Type B pancreatic cell (in vitro differentiated cells): ENCODE results near the gene BEX3. TPM values are rescaled to one million over a fixed set of nuclear protein-coding genes. Genes with fewer than 3 reads are reported as not detected.

Source experiments
- DNase-seq: peaks from one replicate; pipeline ENCODE4 v3.0.0; 2021; ENCODE audit warnings: mixed read lengths; ENCODE audit not compliant: unreplicated experiment; ENCODE audit errors: extremely low spot score
- H3K27ac Mint-ChIP-seq: 2 replicates; pipeline ENCODE4 v1.8.0; 2021; ENCODE audit warnings: mild to moderate bottlenecking, mixed read lengths
- H3K27me3 Mint-ChIP-seq: 2 replicates; pipeline ENCODE4 v1.8.0; 2021; ENCODE audit warnings: mixed read lengths
- H3K36me3 Mint-ChIP-seq: 2 replicates; pipeline ENCODE4 v1.8.0; 2021; ENCODE audit warnings: mixed read lengths
- H3K4me1 Mint-ChIP-seq: one replicate; pipeline ENCODE4 v1.8.0; 2021; ENCODE audit warnings: mixed read lengths; ENCODE audit not compliant: unreplicated experiment
- H3K4me3 Mint-ChIP-seq: 2 replicates; pipeline ENCODE4 v1.8.0; 2021; ENCODE audit warnings: mild to moderate bottlenecking, mixed read lengths
- H3K9me3 Mint-ChIP-seq: 2 replicates; pipeline ENCODE4 v1.8.0; 2021; ENCODE audit warnings: mixed read lengths
- CTCF ChIP-seq: fragments of 200-600 bp; sonication (generic); conservative IDR thresholded peaks from 2 replicates; pipeline ENCODE4 v1.5.0; 2021; ENCODE audit warnings: antibody characterized with exemption, mild to moderate bottlenecking
- total RNA-seq: library from RNA; stranded (reverse); gene quantifications from 2 replicates; pipeline ENCODE4 v1.2.1, GENCODE V29; 2021; ENCODE audit warnings: low replicate concordance

Gene BEX3
- total RNA-seq, 1 donor from 2014 or later, result 251 TPM

- no peak overlapping the region for H3K27ac Mint-ChIP-seq
- H3K4me1 Mint-ChIP-seq, result no peaks in the 10 kb centered on the region
- H3K36me3 Mint-ChIP-seq, result no peaks in the 10 kb centered on the region
- no peak for DNase-seq
- no peak for TF ChIP-seq CTCF
- peaks cover 5% of the 10 kb centered on the region for H3K9me3 Mint-ChIP-seq
- H3K4me3 Mint-ChIP-seq, result no peak overlapping the region
- no peaks in the 10 kb centered on the region for H3K27me3 Mint-ChIP-seq
Measured at GRCh38 chrX:103369479-103369878, 6.9 kb upstream of the BEX3 start.

DNA sequence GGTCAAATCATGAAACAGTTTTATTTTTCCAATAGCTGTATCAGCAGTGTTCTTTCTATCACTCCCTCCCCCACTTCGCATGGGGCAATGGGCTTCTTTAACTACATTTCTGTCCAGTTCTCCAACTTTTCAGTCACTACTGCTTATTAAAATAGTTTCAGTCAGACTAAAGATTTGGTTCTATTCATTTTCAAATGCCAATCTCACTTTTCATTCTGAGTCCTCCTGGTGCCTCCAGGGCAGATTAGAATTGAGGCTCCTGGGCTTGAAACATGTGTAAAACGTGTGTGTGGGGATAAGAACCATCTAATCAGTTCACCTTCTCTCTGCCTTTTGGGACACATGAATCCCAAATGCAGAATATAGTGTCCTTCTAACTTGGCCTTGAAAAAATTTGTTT lies 3.5 kb upstream of the BEX3 start:
- DNase-seq, result no peak
- H3K27me3 Mint-ChIP-seq, result no peaks in the 10 kb centered on the region
- H3K27ac Mint-ChIP-seq, result no peak overlapping the region
- H3K36me3 Mint-ChIP-seq, result no peaks in the 10 kb centered on the region
- TF ChIP-seq CTCF, result no peak
- H3K4me1 Mint-ChIP-seq, result no peaks in the 10 kb centered on the region
- H3K9me3 Mint-ChIP-seq, result no peaks in the 10 kb centered on the region
- no peak overlapping the region for H3K4me3 Mint-ChIP-seq

GRCh38 chrX:103373581-103373980 lies 2.8 kb upstream of the BEX3 start:
- Mint-ChIP-seq H3K4me3 (no peak overlapping the region), H3K9me3 (no peaks in the 10 kb centered on the region), H3K27me3 (no peaks in the 10 kb centered on the region), H3K36me3 (peaks cover under 1% of the 10 kb centered on the region), H3K4me1 (no peaks in the 10 kb centered on the region), H3K27ac (no peak overlapping the region)
- no peak for TF ChIP-seq CTCF
- no peak for DNase-seq

DNA sequence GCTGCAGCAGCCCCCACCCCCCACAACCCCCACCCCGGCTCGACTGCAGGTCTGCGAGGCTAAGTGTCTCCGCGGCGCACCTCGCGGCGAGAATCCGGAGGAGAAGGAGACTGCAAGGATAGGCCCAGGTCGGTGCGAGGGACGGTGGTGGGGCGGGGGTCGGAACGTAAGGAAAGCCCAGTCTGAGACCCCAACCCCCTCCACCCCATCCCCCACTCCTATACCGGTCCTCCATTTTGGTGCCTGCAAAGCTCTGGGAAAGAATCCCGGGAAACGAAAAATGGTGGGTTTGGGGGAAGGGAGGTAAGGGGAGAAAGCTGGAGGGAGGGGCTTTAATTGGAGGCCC lies 614 bp downstream of the BEX3 start:
- no peaks in the 10 kb centered on the region for H3K4me1 Mint-ChIP-seq

DNA sequence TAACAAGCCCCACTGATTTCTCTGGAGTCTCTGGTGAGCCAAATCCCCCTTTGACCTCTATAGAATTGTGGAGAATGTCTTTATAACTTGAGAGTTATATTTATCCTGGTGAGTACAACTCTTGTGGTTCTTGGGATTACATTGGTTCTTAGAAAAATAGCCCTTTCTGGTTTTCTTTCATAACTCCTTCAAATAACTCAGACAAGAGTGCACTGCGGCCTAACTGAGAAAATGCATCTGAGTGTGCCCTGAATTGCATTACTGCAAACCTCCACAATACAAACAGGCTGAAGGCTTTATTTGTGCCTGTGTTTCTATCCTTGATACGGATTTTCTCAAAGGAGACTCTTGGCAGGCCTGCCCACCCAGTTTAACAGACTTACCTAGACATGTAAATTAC lies 2.7 kb downstream of the BEX3 start:
- peaks cover 5% of the 10 kb centered on the region for H3K36me3 Mint-ChIP-seq
- H3K4me3 Mint-ChIP-seq, result peak overlapping the region; percentile 52
- no peaks in the 10 kb centered on the region for H3K27me3 Mint-ChIP-seq
- TF ChIP-seq CTCF, result no peak
- no peaks in the 10 kb centered on the region for H3K9me3 Mint-ChIP-seq
- DNase-seq, result no peak
- H3K4me1 Mint-ChIP-seq, result no peaks in the 10 kb centered on the region
- H3K27ac Mint-ChIP-seq, result peak overlapping the region; percentile 8

More for the DNA sequence above, 614 bp downstream of the BEX3 start:
- Mint-ChIP-seq H3K4me3 (peak overlapping the region; percentile 90), H3K27me3 (no peaks in the 10 kb centered on the region), H3K27ac (peak overlapping the region; percentile 87), H3K9me3 (no peaks in the 10 kb centered on the region), H3K36me3 (peaks cover 5% of the 10 kb centered on the region)
- DNase-seq, result peak; percentile 70
- TF ChIP-seq CTCF, result no peak

DNA sequence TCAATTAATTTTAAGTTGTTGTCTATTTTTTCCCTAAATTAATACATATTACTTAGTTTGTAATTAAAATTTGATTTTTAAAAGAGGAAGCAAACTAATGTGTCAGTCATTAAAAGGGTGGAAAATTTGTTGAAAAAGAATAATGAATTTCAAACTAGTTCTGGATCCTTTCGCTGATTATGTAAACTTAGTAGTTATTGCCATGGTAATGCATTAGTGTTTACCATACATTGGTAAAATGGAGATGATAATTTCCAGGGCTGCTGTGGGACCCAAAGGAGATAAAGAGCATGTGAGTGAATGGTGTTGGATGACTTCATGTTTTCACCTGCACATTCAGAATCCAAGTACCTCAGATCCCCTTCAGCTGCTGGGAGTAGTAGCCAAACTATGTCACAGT lies 6.5 kb downstream of the BEX3 start:
- no peak overlapping the region for H3K4me3 Mint-ChIP-seq
- no peaks in the 10 kb centered on the region for H3K27me3 Mint-ChIP-seq
- no peak for TF ChIP-seq CTCF
- peaks cover 5% of the 10 kb centered on the region for H3K36me3 Mint-ChIP-seq
- H3K27ac Mint-ChIP-seq, result no peak overlapping the region
- H3K4me1 Mint-ChIP-seq, result no peaks in the 10 kb centered on the region
- no peaks in the 10 kb centered on the region for H3K9me3 Mint-ChIP-seq
- DNase-seq, result no peak
